ENCODE results near the gene AKT3. TPM values are rescaled to one million over a fixed set of nuclear protein-coding genes. Genes with fewer than 3 reads are reported as not detected.

The AKT3 gene
- total RNA-seq, 1 donor from 2014 or later = 110 TPM

DNA sequence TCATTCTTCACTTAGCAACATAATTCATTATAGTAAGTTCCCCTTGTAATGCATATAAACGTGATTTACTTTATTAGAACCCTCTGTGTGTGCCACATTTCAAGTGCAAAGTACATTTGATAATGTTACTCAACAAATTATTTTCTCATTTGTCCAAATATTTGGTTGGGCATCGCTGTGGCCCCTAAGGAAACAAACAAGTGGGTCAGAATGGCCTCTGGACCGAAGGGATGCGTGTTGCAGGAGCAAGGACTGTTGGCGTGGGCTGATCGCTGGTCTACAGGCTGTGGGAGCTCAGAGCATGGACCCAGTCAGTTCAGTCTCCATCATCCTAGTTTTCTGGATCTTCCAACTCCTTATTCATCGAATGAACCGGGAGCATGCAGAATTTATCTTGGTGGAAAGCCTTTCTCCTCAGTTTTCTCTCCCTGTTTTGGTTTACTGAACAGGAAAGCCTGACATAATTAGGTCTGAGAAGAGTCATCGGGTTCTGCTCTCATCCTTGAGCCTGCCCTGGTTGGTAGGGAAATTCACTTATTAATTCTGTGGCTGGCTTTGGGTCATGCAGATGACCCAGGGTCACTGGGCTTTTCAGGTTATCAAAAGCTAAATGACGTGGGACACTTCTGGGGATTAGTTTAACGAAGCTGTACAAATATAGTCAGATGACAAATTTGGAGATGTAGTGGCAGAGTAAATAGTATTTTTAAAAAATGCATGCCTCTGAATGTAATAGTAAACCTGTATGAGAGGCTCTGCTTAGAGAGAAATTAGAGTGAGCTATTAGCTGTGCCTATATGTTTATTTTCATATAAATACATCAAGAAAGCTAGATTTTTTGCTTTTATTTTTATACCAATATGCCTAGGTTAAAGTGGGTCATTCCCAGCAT, 394.0 kb downstream of the AKT3 start:
- Mint-ChIP-seq H3K4me3 (no peak overlapping the region), H3K4me1 (peaks cover 4% of the 10 kb centered on the region), H3K36me3 (peaks cover 8% of the 10 kb centered on the region), H3K27ac (no peak overlapping the region), H3K27me3 (ENCODE audit: low read depth) (no peaks in the 10 kb centered on the region), H3K9me3 (no peaks in the 10 kb centered on the region)
- DNase-seq (ENCODE audit: low spot score in 2 of 2, unreplicated experiment in 2 of 2) = no peak
- TF ChIP-seq CTCF (IDR thresholded peaks at IDR 0.05; ENCODE audit: unreplicated experiment) = no peak

DNA sequence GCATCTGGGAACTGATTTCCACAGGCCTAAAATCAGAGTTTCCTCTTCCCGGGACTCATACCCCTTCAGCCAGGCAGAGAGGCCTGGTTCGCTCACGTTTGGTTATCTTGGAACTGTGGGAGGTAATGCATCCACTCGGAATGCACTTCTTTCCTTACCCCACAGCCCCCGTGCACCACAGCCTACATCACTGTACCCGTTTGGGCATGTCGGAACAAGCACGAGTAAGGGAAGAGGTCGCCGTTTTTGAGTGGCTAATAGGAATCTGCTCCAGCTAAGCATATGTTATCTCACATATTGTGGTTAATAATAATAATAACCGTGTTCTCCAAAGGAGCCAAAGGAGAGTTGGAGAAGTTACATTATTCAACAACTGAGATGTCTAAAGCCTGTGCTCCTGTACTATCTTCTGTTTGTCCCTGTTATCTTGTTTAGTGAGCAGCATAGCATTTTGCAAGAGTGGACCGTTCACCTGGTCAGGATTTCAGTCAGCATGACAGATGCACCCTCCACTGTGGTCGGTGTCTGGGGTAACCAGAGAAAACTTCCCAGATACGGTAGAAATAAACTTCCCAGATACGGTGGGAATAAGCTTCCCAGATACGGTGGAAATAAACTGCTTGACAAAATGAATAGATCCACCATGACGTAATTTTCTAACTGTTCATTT, 395.6 kb downstream of the AKT3 start:
- Mint-ChIP-seq H3K9me3 (peaks cover 3% of the 10 kb centered on the region), H3K4me3 (no peak overlapping the region), H3K4me1 (peaks cover 4% of the 10 kb centered on the region), H3K27ac (peak overlapping the region; percentile 5), H3K36me3 (peaks cover 10% of the 10 kb centered on the region), H3K27me3 (ENCODE audit: low read depth) (no peaks in the 10 kb centered on the region)
- no peak for DNase-seq (ENCODE audit: low spot score in 2 of 2, unreplicated experiment in 2 of 2)
- TF ChIP-seq CTCF (IDR thresholded peaks at IDR 0.05; ENCODE audit: unreplicated experiment) = no peak

DNA sequence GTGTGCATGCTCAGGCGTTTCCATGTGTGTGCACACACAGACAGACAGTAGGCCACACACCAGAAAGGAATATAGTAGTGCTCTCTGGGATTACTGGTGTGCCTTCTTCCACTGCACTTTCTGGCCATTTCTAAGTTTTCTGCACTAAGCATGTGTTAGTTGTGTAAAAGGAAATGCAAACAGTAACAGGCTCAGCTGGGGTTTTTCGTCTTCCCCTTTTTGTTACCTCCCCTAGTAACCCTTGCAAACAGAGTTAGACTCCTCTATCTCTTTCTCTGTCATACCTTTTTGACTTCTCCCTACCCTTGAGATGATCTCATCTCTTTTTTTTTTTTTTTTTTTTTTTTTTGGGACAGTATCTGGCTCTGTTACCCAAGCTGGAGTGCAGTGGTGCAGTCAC, 398.0 kb downstream of the AKT3 start:
- Mint-ChIP-seq H3K27ac (no peak overlapping the region), H3K4me1 (peaks cover 4% of the 10 kb centered on the region), H3K36me3 (peaks cover 10% of the 10 kb centered on the region), H3K27me3 (ENCODE audit: low read depth) (no peaks in the 10 kb centered on the region), H3K4me3 (no peak overlapping the region), H3K9me3 (peaks cover 3% of the 10 kb centered on the region)
- DNase-seq (ENCODE audit: low spot score in 2 of 2, unreplicated experiment in 2 of 2) = no peak
- no peak for TF ChIP-seq CTCF (IDR thresholded peaks at IDR 0.05; ENCODE audit: unreplicated experiment)

- no peak for TF ChIP-seq CTCF (IDR thresholded peaks at IDR 0.05; ENCODE audit: unreplicated experiment)
- H3K27ac Mint-ChIP-seq = no peak overlapping the region
- H3K4me3 Mint-ChIP-seq = no peak overlapping the region
- H3K9me3 Mint-ChIP-seq = peaks cover 3% of the 10 kb centered on the region
- H3K27me3 Mint-ChIP-seq (ENCODE audit: low read depth) = no peaks in the 10 kb centered on the region
- H3K36me3 Mint-ChIP-seq = peaks cover 15% of the 10 kb centered on the region
- no peak for DNase-seq (ENCODE audit: low spot score in 2 of 2, unreplicated experiment in 2 of 2)
- H3K4me1 Mint-ChIP-seq = peaks cover 4% of the 10 kb centered on the region
These were observed 400.7 kb downstream of the AKT3 start for GRCh38 chr1:243449373-243449772.

DNA sequence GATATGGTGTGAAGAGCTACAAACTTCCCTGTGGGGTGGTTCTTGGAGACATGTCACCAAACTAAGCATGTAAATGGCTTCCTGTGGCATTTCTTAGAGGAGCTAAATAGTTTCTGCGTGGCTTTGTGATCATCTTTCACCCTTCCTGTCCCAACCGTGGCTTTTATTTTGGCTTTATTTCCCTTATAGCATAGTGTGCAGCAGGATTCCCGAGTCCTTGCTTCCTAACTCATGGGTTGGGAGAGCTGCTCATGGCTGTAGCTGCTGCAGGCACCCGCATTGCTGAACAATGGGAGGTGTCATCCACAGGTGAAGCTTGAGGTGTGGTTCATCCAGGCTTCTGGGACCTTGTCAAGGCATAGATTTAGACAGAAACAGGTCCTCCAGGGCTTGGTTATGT, 402.2 kb downstream of the AKT3 start:
- peaks cover 3% of the 10 kb centered on the region for H3K9me3 Mint-ChIP-seq
- TF ChIP-seq CTCF (IDR thresholded peaks at IDR 0.05; ENCODE audit: unreplicated experiment) = no peak
- DNase-seq (ENCODE audit: low spot score in 2 of 2, unreplicated experiment in 2 of 2) = no peak
- H3K4me3 Mint-ChIP-seq = no peak overlapping the region
- H3K4me1 Mint-ChIP-seq = no peaks in the 10 kb centered on the region
- H3K27me3 Mint-ChIP-seq (ENCODE audit: low read depth) = no peaks in the 10 kb centered on the region
- peaks cover 15% of the 10 kb centered on the region for H3K36me3 Mint-ChIP-seq
- H3K27ac Mint-ChIP-seq = no peak overlapping the region
